HG02623 (cell line): ENCODE measurements around the gene HNRNPLL.
"Not testable (repeated sequence)": the region's sequence is repeated elsewhere in the genome, so short reads cannot be mapped to it uniquely, and the experiment has no call there.

Experiments
- ATAC-seq: cut with Tn5 transposase; IDR thresholded peaks from one replicate; pipeline ENCODE4 v1.9.1; 2021; ENCODE audit warnings: moderate library complexity; ENCODE audit not compliant: unreplicated experiment

HNRNPLL gene

GRCh38 chr2:38557217-38557616, 45.5 kb downstream of the HNRNPLL start:
- ATAC-seq: no peak

GRCh38 chr2:38556006-38556801, 46.5 kb downstream of the HNRNPLL start:
- no peak for ATAC-seq

GRCh38 chr2:38554973-38555595, 47.6 kb downstream of the HNRNPLL start:
- no peak for ATAC-seq

DNA sequence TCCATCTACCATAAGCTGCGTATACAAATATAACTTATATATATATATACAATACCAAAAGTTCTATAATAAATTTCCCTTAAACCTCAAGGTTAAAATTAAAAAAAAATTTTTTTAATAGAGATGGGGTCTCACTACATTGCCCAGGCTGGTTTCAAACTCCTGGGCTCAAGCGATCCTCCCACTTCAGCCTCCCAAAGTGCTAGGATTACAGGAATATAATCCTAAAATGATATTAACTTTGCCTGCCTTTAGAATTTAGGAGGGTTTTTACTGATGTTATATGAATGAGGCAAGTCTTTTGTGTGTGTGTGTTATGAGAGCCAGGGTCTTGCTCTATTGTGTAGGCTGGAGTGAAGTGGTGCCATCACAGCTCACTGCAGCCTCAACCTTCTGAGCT, 49.2 kb downstream of the HNRNPLL start:
- ATAC-seq: no peak

- ATAC-seq: no peak
These were observed 50.5 kb downstream of the HNRNPLL start for GRCh38 chr2:38552259-38552658.

GRCh38 chr2:38551746-38552145, 51.0 kb downstream of the HNRNPLL start:
- ATAC-seq: no peak

GRCh38 chr2:38551171-38551570, 51.6 kb downstream of the HNRNPLL start:
- no peak for ATAC-seq

- ATAC-seq: no peak
These were observed 52.9 kb downstream of the HNRNPLL start for GRCh38 chr2:38549851-38550250.

GRCh38 chr2:38549071-38549704, 53.5 kb downstream of the HNRNPLL start:
- no peak for ATAC-seq

- ATAC-seq: no peak
These were observed 54.9 kb downstream of the HNRNPLL start for GRCh38 chr2:38547791-38548190.

DNA sequence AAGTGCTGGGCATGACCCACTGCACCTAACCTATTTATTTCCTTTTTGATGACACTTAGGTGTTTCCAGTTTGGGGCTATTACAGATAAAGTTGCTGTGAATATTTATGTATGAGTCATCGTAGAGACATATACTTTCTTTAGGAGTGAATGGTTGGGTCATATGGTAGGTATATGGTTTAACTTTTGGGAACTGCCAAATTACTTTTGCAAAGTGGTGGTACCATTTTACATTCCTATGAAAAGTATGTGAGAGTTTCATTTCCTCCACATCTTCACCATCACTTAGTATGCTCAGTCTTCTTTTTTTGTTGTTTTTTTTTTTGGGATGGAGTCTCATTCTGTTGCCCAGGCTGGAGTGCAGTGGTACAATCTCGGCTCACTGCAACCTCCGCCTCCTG, 56.1 kb downstream of the HNRNPLL start:
- ATAC-seq: no peak

GRCh38 chr2:38546064-38546463, 56.7 kb downstream of the HNRNPLL start:
- no peak for ATAC-seq

GRCh38 chr2:38542248-38542631, 60.5 kb downstream of the HNRNPLL start:
- ATAC-seq: not testable (repeated sequence)

- no peak for ATAC-seq
These were observed 62.0 kb downstream of the HNRNPLL start for GRCh38 chr2:38540580-38541286.

- no peak for ATAC-seq
These were observed 63.6 kb downstream of the HNRNPLL start for GRCh38 chr2:38539086-38539485.

- ATAC-seq: no peak
These were observed 64.7 kb downstream of the HNRNPLL start for GRCh38 chr2:38537937-38538525.

DNA sequence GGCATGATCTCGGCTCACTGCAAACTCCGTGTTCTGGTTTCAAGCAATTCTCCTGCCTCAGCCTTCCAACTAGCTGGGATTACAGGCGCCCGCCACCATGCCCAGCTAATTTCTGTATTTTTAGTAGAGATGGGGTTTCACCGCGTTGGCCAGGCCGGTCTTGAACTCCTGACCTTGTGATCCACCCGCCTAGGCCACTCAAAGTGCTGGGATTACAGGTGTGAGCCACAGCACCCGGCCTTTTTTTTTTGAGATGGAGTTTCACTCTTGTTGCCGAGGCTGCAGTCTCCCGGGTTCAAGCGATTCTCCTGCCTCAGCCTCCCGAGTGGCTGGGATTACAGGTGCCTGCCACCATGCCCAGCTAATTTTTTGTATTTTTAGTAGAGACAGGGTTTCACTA, 65.4 kb downstream of the HNRNPLL start:
- ATAC-seq: not testable (repeated sequence)

- peak; percentile 54 for ATAC-seq
These were observed 66.8 kb downstream of the HNRNPLL start for GRCh38 chr2:38535744-38536506.

- no peak for ATAC-seq
These were observed 67.4 kb downstream of the HNRNPLL start for GRCh38 chr2:38535404-38535743.

DNA sequence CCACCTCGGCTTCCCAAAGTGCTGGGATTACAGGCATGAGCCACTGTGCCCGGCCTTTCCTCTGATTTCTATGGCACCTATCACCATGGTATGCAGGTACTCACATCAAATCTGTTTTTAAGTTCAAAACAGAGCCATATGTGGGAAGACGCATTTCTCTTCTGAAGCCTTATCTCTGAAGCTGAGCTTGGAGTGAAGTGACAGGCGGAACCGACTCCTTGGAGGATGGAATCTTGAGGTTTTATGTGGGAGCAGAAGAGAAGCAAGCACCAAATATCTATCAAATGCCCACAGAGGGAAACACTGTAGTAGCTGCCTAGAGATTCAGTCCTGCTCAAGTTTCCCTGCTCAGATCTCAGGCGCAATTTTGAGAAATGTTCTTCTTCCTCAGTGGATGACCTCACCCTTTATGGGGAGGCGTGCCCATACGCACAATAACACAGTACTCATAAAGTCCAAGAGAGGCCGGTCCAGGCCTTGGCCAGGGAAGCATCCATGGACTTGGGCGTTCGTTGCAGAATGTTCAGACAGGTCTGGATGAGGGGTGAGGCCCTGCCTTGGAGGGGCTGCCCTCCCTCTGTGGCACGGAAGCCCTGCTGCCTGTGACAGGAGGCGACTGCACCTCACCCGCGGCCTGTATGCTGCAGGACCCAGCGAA, 67.9 kb downstream of the HNRNPLL start:
- ATAC-seq: no peak
